ENCODE data around the gene KCNK13.
"Not testable (repeated sequence)": the region's sequence is repeated elsewhere in the genome, so short reads cannot be mapped to it uniquely, and the experiment has no call there.

Gene KCNK13

DNA sequence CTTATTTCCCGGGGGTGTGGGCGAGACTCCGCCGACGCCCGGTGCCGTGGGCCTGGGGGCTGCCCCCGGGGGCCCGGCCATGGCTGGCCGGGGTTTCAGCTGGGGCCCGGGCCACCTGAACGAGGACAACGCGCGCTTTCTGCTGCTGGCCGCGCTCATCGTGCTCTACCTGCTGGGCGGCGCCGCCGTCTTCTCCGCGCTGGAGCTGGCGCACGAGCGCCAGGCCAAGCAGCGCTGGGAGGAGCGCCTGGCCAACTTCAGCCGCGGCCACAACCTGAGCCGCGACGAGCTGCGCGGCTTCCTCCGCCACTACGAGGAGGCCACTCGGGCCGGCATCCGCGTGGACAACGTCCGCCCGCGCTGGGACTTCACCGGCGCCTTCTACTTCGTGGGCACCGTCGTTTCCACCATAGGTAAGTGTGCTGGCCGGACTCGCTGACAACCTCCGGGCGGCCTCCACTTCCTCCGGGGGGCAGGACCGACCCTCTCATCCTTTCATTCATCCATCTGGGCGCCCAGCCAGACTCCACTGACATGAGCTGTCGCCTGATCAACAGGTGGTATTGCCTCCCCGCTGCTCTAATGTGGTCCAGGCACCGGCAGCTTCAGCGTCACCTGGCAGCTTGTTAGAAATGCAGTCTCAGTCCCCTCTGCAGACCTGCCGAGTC lies 467 bp downstream of the KCNK13 start:
- DNase-seq, result no peak

DNA sequence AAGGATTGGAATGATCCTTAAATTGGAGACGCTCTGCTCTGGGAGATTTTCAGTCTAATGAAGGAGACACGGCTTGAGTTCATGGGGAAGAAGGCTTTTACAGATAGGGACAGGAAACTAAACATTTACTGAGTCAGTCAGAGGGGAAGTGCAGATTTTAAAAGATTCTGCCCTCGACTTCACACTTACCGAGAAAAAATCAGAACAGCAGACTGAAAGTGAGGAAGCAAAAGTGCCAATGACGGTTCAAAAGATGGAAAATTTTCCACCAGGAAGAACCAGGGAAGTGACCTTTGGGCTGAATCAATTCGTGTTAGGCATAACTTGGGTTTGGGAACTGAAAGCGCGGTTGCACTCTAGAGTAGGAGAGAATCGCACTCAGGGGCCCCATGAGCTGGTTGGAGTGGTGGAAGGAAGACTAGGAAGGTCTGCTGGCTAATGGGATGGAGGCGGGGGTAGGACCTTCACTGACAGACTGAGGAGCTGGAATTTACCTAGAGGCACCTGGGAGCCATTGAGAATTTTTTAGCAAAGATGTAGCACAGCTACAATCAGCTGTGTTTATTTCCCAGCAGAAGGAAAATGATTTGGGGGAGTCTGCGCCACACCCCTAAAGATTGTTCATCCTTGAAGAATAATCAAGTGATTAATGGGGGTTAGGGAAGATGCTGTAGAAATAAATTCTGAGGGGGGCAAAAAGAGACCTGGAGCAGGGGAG lies 1.2 kb downstream of the KCNK13 start:
- DNase-seq, result no peak

DNA sequence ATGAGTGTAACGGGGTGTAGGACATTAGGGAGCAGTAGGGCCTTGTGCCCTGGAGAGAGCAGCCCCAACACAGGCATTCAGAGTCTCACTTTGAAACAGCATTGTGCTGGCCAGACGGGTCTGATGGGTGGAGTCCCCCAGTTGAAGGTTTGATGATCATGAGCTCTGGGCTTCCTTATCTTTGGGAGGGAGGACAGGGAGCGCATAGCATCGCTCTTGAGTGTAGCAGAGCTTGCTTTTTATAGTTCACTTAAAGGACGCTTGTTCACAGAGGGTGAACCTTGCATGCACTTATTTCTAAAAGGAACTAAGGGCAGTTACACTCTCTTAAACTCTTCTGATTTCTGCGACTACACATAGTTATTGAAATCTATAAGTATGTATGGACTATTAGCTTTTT lies 10.6 kb downstream of the KCNK13 start:
- no peak for DNase-seq

DNA sequence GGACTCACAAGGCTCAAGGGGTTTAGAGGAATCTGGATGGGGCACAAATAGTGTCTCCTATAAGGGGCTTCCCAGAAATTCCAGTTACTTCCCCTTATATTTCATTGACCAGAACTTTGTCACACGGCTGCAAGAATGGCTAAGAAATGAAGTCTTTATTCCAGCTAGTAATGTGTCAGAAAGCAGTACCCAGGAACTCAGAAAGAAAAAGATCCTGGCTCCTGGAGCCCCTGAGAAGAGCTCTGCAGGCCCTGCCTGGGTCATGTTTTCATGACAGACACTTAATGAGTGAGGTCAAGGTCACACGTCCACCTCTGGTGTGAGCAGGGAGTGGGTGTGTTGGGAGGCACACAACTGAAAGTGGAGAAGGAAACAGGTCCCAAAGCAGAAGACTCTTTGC lies 17.8 kb downstream of the KCNK13 start:
- DNase-seq, result no peak

DNA sequence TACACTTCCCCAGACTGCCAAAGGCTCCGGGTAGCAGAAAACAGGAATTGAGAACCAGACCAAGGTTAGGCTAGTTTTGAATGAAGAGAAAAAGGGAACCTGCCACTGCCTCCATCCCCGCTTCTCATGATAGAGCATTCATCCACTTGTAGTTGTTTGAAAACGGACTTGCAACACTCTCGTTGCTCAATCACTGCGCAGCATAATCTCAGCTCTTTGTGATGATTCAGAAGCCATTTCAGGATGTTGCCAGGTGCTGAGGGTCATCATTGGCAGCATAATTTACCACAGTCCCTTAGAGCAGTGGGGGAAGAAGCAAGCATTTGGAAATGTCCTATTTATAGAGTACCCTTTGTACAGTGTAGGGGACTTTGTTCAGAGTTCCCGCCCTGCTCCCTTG lies 25.6 kb downstream of the KCNK13 start:
- DNase-seq, result no peak

DNA sequence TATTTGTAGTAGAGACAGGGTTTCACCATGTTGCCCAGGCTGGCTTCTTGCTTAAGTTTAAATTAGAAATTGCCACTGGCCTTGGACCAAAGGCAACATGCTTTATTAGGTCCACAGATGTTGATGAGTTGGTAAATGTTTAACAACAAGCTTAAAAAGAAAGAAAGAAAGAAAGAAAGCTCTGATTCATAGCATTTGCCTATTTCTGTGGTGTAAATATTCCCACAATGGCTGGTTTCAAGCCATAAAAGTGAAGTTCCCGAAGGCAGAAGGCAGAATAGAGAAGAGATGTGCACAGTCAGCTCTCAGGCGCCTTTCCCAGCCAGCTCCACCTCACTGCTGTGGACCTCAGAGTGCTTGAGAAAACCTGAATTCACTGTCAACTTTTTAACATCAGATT lies 26.4 kb downstream of the KCNK13 start:
- DNase-seq, result no peak

DNA sequence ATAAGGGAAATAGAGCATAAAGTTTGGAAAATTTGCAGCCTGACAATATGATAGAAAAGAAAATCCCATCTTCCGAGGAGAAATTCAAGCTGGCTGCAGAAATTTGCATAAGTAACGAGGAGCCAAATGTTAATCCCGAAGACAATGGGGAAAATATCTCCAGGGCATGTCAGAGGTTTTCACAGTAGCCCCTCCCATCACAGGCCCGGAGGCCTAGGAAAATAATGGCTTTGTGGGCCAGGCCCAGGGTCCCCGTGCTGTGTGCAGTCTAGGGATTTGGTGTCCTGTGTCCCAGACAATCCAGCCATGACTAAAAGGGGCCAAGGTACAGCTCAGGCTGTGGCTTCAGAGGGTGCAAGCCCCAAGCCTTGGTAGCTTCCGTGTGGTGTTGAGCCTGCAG lies 27.7 kb downstream of the KCNK13 start:
- not testable (repeated sequence) for DNase-seq

DNA sequence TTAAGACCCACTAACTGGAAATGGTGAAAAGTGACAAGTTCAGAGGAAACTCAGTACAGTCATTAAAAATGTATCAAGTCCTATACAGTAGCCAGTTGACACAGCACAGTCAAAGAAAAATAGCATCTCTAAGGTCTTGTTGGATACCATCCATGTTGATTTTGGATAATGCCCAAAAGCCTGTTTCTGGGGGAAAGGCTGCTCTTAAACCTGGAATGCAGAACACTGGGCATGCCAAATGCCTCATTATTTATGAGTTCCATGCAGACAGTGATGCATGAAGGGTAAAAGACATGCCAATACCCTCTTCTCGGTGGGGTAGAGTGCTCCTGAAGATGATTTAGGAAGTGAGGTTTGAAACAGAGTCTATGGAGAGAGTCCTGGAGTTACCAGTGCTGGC lies 29.6 kb downstream of the KCNK13 start:
- DNase-seq, result no peak

DNA sequence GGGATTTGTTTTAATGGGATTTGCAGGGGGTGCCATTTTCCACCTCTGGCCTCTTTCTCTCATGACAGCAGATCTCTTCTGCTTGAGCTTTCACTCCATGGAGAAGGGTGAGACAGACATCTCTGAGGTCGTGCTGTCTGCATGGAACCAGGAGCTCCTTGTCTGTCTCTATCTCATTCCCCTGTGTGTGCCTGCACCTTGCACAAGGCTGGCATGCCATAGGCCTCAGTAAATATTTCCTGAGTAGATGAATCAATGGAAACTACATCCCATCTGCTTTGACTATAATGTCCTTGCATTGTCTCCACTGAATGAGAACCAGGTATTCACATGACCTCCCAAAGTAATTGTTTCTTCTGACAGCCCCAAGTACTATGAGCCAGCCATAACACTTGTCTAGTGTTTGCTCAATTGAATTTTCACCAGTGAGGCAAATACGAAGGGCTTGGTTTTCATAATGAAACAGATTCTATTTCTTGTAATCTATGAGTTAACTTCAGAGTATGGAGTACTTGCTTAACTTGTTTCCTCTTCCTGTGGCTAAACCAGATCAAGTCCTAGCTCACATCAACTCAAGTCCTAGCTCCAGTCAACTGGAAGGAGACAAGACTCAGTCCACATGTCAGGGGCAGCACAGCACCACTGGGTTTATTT lies 32.3 kb downstream of the KCNK13 start:
- DNase-seq, result no peak

DNA sequence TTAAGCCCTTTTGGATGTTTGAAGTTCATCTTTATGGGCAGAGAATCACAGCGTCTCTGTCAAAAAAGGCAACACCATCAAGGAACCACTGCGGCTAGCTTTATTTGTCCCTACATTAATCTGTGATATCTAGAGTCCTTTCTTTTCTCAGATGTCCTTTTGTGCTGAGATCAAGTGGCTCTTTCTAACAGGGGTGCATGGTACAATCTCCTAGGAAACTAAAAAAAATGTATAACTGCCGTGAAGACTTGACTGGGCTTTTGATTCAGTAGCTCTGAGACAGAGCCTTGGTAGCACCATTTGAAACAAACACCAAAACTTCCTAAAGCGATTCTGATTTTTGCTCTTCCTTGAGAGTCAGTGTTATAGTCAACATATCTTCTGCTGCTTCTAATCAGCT lies 33.3 kb downstream of the KCNK13 start:
- DNase-seq, result no peak

DNA sequence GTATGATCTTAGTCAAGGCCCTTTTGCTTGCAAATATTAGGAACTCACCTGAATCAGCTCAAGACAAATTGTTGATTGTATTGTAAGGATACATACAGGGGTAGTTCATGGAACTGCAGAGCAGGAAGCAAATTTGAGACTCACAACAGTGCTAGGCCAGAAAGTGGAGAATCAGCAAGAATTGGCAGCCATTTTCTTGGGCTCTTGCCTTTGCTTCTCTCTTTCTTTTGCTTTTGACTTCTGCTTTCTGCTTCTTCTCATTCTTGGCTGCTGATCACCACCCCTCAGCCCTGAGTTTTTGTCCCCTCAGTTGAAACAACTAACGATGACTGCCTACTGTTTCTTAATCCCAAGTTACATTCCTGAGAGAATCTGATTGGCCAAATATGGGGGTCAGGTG lies 34.8 kb downstream of the KCNK13 start:
- DNase-seq, result no peak

DNA sequence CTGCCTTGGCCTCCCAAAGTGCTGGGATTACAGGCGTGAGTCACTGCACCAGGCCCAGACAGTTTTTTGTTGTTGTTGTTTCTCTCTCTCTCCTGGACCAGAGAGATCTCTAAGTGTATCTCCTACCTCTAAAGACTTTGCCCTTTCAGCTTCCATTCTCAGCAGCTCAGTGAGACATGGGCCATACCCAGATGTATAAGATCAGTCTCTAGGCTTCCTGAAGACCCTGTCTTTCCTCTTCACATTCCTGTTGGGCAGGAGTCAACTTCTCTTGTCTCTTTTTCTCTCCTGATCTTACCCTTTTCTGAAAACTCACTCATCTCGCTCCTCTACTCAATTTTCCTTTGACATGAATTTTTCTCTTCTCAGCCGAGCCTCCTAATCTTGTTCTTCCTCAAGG lies 42.0 kb downstream of the KCNK13 start:
- DNase-seq, result no peak

DNA sequence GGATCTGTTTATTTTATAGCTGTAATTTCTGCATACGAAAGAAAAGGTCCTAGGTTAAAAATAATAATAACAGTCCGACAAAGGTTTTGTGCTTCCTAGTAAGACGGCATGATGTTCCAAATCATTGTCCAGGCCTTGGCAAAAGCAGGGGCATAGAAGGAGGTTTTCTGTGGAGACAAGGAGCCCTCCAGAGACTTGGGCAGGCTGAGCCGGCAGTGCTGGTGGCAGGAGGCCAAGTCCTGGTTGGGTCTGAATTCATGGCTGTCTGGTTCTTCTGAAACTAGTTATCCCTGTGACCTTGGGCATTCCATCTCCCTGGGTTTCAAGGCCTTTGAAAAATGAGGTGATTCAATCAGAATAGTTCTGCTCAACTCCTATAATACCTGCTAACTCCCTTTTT lies 44.0 kb downstream of the KCNK13 start:
- DNase-seq, result no peak

DNA sequence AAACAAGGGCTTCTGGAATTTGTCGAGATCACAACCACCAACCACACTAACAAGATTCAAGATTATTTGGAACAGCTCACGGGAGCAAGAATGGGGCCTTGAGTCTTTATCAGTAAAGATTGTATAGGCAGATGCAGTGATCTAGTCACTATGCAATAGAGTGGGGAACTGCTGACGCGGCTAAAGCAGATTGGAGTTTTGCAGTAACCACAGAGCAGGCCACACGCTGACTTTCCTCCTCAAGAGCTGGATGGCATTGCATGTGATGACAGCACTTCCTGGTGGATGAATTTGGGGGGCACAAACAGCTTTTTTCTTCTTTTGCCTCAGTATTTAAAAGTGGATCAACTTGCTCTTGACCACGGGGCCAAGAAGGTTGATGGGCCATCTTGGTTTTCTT lies 46.0 kb downstream of the KCNK13 start:
- no peak for DNase-seq

DNA sequence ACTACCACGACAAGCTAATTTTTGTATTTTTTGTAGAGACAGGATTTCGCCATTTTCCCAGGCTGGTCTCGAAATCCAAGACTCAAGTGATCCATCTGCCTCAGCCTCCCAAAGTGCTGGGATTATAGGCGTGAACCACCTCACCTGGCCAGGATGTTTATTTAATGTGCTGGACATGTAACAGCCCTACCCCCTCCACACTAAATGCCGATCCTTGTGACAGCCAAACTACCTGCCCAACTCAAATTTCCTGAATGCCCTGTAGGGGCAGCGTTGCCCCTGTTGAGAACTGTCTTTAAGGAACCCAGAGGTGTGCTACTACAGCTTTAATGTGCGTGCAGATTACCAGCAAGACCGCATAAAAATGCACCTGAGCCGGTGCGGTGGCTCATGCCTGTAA lies 48.1 kb downstream of the KCNK13 start:
- DNase-seq, result no peak

DNA sequence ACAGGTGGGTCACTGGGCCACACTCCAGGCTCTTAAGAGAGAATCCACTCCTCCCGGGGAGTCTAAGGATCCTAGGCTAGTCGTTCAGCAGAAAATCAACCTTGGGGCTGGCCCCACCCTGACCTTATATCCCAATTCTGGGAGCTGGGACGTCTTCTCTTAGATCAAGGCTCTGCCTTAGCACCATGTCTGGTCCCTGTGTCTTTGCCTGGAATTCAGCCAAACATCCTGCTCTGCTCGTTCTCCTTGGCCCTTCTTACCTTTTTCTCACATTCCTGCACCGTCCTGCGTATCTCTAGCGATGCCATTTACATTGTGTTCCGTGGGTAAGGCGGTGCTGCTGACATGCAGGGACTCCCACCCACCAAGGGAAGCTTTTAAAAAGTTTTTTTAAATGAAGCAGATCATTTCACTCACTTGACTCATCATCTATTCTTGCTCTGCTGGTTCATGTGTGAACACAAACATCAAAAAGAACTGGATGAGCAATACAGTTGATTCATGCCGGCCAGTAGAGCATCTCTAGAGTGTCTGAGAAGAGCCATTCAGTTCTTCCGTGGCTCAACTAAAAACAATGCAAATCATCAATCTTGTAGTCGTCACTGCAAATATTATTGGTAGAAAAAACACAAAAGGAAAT lies 50.2 kb downstream of the KCNK13 start:
- DNase-seq, result no peak

DNA sequence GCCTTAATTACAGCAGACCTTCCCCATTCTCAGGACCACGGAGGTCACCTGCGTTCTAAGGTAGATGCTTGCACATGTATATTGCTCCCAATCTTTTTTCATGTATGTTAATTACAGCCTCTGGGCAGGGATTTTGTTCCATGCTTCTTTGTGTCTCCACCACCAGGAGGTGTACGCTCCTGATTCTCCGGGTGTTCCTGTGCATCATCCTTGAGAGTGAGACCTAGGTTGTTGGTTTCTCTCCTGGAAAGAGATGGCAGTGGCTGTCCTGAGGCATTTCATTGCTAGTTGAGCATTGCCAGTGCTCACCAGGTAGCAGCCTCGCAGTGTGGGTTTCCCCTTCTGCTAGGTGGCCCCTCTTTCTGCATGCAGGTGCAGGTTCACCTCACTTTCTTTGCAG lies 52.8 kb downstream of the KCNK13 start:
- no peak for DNase-seq

DNA sequence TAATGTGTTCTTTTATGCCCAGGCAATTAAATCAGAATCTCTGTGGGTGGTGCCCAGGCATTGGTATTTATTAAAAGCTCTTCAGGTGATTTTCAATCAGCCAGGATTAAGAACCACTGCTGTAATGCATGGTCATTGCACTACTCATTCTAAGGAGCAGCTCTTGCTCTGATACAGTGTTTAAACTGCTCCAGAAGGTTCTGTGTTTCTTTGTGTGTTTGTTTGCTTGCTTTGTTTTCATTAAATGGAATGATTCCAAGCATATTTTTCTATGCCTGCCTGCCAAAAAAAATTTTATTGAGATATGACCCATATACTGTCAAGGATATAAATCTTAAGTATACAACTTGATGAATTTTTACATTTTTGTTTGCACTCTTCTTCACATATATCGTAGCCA lies 54.0 kb downstream of the KCNK13 start:
- DNase-seq, result no peak

DNA sequence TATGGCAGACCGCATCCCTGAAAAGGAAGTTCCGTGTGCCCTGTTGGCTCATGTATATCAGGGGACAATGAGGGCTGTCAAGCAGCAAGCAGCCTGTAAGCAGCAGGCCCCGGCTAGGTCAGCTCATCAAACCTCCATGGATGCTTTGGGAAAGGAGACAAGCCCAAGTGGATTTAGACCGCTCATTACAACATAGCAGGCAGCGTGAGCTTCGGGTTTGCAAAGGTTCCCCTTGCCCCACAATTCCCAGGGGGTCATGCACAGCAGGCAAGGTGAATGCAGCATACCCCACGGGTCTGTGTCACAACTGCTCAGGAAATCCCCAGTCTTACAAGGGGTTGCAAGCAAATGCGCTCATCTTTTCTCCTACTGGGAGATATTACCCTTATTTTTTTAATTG lies 54.6 kb downstream of the KCNK13 start:
- DNase-seq, result no peak

DNA sequence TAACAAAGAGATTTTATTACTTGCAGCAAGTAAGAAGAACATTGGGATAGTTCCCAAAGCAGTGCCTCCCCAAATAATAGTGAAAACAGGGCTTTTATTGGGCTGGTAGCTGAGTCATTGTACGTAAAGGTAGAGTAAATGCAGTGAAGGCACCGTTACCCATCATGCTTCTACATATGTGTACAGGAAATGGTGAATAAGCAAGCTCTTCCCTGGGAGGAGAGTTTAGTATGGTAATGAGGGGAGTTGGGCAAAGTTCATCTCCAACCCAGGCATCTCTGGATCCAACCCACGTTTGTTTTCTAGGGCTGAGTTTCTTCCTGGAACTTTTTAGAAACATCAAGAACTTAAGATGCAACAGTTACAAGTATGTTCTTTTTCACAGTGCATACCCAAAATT lies 56.2 kb downstream of the KCNK13 start:
- no peak for DNase-seq

DNA sequence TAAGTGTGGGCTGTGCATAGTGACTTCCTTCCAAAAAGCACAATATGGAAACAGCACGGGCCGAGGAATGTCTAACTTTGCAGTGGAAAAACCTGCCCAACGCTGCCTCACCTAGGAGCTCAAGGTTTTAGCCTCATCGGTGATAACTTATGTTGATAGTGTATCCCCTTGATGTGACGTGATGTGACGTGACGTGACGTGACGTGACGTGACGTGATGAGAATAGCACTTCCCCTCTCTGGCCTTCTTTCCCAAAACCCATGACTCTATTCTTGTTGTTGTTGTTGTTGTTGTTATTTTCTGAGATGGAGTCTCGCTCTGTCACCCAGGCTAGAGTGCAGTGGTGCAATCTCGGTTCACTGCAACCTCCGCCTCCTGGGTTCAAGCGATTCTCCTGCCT lies 64.5 kb downstream of the KCNK13 start:
- DNase-seq, result no peak

DNA sequence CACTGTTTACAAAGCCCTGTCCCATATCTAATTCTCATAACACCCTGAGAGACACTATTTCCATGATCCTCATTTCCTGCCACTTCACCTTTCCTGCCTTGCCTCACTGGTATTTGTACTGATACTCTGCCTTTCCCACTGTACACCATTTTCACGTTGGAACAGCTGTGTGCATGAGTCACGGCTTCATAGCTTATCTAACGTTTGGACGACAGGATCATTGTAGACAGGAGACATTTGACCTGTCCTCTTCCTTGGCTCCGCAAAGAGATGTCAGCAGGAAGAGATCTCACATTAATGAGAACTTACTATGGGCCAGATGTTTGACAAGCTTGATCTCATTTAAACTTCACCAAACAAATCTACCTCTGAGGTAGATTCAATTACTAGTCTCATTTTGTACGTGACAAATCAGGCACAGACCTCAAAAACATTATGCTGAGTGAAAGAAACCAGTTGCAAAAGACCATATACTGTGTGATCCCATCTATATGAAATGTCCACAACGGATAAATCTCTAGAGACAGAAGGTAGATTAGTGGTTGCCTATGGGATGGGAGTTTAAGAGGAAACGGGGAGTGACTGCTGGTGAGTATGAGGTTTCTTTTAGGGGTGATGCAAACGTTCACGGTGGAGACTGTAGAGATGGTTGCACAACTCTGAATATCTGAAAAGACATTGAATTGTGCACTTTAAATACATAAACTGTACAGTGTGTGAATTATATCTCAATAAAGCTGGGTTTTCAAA lies 71.2 kb downstream of the KCNK13 start:
- DNase-seq, result no peak

DNA sequence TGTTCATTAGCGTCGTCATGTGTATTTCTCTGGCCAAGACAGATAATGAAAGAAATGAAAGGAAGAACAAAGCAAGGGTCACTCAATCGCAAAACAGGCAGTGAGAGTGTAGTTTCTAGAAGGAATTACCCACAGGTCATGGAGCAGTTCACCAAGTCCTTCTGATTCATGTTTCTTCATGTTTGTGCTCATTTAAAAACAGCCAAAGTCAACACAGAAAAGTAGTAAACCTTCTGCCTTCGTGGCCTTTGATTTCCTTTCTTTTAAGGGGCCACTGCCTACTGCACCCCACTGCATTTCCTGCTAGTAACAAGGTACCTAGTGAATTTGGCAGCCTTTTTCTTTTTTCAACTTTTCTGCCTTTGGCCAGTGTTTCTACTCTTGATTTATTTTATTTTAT lies 75.1 kb downstream of the KCNK13 start:
- no peak for DNase-seq
